Measurements from ENCODE around the gene TMIGD1.

DNA sequence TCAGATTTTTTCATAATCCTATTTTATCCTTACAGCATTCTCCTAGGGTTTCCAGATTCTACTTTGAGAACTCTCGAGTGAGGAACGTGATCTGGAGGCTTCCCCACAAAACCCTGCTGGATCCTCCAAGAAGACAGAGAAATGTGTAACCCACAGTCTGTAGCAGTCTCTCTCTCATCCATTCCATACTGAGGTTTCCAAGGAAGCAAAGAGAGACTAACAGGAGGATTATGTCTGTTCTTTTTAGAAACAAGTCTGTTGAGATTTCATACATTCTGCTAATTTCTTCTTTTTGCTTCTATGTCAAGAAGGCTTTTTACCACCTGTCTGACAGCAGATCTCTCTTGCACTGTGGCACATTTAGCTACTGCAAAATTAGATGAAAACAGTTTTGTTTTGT, 18.8 kb downstream of the TMIGD1 start:
- TF ChIP-seq POLR2AphosphoS5 (IDR thresholded peaks at IDR 0.05; ENCODE audit: low read depth) (no peak), CTCF (conservative IDR thresholded peaks at IDR 0.05; ENCODE audit: low read depth in 2 of 2) (no peak), REST (IDR thresholded peaks at IDR 0.05; ENCODE audit: unreplicated experiment) (no peak), ZNF114 (CRISPR knock-in tag; IDR thresholded peaks at IDR 0.05) (no peak), EZH2 (IDR thresholded peaks at IDR 0.05; ENCODE audit: low read depth, unreplicated experiment) (no peak), EZH2phosphoT487 (IDR thresholded peaks at IDR 0.05; ENCODE audit: unreplicated experiment) (no peak), NANOG (IDR thresholded peaks at IDR 0.05; ENCODE audit: borderline replicate concordance) (no peak), JUNB (IDR thresholded peaks at IDR 0.05; ENCODE audit: unreplicated experiment) (no peak)

Data from GM23338 (cell line).